NOMO-1 (cell line): Measurements from ENCODE around the gene MACROD2.

Experiments used
- DNase-seq, 2 experiments: peaks; one replicate each; lab custom pipeline; 2025; ENCODE audit not compliant: unreplicated experiment in 2 of 2; lab: John Stamatoyannopoulos, UW

Gene MACROD2

DNA sequence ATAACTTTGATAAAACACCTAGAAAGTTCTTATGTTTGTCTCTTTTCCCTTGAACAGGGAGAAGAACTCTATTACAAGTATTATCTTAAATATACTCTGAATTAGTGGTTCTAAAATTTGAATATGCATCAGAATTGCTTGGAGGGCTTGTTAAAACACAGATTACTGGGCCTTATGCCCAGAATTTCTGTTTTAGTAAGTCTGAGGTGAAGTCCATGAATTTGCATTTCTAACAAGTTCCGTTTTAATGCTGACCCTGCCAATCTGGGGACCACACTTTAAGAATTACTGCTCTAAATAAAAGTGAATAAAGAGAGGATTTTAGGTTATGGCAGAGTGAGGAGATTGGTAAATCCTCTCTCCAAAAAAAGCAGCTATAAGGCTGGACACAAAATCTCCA, 510.2 kb downstream of the MACROD2 start:
- DNase-seq, result no peak

DNA sequence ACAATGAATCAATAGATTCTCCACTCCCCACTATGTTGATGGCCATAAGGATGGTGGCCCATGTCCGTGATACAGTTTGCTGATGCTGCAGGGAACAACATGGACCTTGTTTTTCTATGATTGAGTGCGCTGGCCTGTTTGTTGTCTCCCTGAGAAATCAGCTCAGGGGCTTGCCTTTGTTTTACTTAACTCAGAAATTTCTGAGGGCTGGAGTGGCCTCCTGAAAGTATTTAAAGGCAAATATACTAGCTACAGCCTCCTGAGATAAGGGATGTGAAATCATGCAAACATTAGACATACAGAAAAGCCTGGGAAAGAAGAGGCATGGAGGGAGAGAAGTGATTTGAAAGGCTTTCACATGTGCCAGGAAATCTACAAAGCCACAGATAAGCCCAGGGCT, 512.4 kb downstream of the MACROD2 start:
- no peak for DNase-seq

DNA sequence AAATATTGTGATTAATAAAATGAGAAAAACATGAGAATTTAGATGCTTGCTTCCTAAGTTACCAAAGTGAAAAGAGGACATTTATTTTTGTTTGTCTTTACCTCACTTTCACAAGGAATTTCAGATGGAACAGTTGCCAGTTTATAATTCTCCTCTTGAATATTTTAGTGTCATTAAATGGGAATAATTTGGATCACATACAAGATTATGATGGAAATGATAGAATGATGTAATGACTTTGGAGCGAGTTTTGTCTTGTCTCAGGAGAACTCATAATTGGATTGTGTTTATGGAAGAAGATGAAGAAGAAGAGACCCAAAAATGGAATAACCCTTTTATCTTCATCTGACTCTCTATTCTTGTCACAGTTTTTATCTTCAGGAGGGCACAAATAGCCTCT, 515.0 kb downstream of the MACROD2 start:
- no peak for DNase-seq

DNA sequence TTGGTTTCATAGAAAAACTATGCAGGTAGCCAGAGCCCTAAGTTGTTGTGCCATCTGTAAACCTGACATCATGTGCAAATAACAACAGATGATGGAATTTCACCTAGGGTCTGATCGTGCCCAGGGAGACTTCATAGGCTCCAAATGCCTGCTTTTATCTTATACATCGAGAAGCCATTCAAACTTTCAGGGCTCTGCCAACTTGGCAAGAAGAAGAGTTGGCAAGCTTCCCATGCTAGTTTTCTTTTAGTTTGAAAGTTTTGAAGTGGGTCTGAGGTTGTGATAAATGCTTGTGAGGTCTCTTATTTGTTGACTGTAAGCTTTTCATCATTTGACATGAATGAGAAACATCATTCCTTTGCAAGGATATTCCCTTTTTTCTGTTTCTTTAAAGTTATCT, 517.5 kb downstream of the MACROD2 start:
- DNase-seq, result no peak

DNA sequence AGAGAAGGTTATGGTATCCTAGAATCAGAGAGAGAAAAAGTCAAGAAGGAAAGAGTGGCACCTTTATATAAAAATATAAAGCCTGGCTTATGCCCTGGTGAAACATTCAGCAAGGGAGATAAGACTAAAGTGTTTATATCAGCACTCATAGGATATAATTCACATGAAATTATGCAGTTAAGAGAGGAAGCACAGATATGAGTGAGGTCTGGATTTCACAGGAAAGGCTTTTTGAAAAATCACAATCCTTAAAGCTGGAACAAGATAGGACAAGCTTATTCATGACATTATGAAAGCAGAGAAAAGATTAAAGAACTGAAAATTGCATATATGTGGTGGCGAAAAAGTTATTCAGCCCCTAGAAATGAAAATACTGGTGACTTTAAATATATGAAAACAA, 523.3 kb downstream of the MACROD2 start:
- DNase-seq, result no peak

DNA sequence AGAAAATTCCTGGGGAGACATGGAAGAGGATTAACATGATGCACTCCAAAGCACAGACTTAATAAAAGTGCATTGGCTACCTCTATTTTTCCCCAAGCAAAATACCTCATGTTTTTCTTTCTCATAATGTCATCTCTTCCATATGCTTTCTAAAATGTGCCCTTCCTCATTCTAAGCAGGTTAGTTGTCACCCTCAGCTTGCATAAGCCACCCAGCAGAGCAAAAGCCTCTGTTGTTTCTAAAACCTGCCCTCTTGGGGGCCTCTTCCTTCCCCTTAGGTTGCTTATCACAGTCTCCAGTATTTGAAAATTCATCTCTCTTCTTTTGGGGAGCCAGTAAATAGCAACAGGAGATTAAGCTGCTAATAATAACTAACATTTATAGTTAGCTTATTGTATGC, 525.7 kb downstream of the MACROD2 start:
- DNase-seq, result peak in 1 of 2 experiments; percentile 3

DNA sequence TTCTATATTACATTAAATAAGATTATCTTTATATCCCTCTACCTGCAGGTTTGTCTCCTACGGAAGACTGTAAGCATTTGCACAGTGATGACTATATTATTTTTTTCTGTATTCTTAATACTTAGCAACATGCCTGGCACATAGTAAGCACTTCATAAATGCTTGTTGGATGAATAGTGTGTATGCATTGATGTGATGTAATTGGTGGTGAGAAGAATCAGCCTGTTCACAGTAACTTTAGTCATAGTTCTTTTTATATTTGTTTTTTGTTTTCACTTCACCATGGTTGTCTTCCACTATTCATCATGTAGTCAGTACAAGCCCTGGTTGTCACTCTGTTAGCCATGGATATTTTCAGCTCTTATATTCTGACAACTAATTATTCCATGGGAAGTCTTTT, 526.1 kb downstream of the MACROD2 start:
- DNase-seq, result no peak

DNA sequence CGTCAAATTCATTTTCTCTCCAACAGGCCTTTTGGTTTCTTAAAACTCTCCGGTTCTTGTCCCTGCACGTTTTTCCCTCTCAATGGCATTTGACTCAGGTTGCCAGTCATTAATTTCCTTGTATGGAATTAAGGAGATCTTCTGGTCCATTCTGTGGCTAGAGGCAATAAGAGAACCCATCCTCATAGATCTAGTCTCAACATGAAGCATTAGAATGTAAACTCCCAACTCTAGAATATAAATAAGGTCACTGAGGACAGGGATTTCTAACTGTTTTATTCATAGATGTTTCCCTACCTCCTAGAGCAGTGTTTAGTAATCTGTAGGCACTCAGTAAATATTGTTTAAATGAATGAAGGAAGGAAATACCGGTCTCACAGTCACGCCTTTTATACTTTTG, 527.3 kb downstream of the MACROD2 start:
- no peak for DNase-seq

DNA sequence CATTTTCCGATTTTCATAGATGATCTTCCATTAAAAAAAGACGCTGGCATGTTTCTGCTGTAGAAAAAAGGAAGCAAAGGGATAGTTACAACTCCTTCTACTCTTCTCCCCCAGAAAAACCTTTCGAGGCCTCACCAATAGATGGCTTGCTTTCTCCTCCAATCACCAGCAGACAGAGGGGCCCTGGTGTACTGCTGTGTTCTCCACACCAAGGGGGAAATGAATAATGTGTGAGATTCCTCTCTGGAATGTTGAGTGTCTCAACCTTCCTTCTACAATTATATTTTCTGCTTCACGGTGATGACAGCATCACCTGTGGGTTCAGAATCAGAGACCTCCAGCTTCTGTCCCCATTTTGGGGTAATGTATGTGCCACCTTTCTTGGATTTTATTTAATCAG, 527.8 kb downstream of the MACROD2 start:
- no peak for DNase-seq

DNA sequence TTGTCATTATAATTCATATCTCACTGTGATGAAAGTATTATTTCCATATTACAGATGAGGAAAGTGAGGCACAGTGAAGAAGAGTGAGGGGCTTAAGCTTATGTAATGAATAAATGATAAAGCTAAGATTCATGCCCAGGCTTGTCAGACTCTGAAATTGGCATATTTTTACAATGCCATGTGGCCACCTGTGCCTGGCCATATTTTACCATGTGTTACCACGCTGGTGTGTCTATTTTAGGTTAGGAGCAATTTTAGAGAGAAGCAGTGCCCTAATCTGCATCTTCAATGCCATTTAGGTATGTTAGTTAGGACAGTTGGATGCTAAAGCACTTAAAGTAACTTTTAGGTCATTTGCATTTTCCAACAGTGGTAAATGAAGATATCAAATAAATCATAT, 530.1 kb downstream of the MACROD2 start:
- no peak for DNase-seq

DNA sequence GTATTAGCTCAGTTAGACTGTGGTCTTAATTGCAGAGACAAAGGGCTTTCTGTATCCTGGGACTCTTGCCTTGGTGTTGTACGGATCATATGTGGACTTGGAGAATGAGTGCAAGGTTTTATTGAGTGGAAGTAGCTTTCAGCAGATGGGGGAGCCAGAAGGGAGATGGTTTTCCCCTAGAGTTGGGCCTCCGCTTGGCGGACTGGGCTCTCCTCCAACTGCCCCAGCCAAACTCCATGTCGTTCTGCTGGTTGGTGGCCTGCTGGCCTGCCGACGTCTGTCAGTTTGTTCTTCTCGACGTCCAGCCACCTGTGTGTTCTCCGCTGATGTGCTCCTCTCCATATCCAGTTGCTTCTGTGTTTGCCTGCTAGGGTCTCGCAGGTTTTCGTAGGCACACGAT, 531.6 kb downstream of the MACROD2 start:
- DNase-seq, result no peak

DNA sequence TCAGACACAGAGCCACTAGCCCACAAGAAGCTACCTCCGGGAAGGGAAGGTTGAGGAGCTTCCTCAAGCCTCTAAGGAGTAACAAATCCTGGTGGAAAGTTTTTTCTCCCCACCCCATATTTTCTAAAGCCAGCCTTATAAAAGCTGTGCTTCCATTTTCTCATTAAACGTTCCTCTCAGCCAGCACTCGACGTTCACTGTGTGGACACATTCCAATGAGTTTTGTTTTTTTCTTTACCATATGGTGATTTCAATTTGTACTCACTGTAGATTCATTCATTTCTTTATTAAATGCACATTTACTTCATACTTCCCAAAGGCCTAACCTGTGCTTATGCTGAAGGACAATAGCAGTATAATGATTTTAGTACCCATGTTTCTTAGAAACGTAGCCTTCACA, 536.5 kb downstream of the MACROD2 start:
- DNase-seq, result no peak

DNA sequence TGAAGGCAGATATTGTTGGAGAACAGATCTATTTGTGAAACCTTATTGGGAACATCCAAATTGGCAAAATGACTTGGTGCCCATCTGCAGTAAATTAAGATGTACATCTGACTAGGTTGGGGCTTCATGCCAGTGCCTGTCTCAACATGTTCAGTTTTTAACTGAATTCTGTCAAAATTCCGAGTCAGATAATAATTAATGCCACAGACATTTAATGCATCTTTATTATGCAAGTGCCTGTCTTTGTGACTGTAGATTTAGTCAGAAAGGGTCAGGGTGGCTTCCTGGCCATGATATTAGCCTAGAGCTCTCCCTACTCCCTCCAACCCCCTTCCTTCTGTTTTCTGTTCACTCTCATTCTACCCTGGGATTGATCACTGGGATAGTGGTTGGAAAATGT, 541.4 kb downstream of the MACROD2 start:
- DNase-seq, result no peak

DNA sequence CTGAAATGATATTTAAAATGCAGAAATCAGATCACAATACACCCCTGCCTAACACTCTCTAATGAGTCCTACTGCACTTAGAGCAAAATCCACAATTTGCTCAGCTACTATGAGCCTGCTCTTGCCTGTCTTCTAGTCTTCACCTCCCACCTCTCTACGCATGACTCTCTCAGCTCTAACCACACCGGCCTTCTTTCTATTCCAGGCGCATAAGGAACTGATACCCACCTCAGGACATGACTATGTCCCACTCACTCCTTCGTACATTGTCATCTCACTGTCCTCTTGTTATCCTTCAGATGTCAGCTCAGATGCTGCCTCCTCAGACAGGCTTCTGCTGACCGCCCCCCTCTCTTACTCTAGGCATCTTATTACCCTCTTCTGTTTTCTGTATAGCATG, 543.1 kb downstream of the MACROD2 start:
- DNase-seq, result no peak

DNA sequence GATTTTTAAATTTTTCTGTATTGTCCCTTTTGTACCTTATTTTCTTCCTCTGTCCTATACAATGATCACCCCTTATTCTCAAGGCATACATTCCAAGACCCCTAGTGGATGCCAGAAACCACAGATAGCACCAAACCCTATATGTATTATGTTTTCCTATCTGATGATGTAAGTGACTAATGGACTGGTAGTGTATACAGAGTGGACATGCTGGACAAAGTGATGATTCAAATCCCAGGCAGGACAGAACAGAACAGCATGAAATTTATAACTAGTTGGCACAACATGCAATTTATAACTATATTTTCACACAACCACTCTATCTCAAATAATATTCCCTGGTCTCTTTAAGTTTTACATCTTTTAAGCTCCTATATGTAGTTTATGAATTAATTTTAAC, 547.7 kb downstream of the MACROD2 start:
- no peak for DNase-seq

DNA sequence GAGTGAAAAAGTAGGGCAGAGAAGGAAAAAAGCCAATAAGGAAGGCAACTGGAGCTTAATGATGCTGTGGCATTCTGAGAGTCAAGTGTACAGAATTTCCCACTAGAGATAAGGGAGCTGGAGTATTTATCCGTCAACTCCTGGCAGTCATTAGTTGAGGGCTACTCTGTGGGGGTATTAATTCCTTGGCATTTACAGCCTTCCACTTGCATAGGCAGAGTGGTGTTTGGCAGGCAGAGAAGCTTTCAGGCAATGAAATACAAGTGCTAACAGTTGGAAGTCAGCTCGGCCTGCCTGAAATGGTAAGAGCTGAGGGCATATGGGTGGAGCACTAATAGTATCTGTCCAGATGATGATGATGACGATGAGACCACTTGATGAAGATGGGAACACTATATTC, 549.4 kb downstream of the MACROD2 start:
- DNase-seq, result no peak

DNA sequence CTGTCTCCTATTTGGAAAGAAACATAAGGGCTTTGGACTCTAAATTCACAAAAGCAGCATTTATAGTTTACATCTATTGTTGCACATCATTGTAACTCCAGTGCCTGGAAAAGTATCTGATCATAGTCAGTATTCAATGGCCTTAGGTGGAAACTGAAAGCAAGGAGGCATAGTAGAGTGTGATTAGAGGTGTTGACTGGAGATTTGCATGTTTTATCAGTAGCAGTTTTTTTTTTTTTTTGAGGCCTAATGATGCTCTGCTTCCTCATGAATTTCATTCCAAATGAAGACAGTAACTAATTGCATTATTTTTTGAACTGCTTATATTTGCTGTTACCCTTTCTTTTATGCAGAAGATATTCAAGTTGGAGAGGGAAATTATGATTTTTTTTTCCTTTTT, 555.3 kb downstream of the MACROD2 start:
- no peak for DNase-seq

DNA sequence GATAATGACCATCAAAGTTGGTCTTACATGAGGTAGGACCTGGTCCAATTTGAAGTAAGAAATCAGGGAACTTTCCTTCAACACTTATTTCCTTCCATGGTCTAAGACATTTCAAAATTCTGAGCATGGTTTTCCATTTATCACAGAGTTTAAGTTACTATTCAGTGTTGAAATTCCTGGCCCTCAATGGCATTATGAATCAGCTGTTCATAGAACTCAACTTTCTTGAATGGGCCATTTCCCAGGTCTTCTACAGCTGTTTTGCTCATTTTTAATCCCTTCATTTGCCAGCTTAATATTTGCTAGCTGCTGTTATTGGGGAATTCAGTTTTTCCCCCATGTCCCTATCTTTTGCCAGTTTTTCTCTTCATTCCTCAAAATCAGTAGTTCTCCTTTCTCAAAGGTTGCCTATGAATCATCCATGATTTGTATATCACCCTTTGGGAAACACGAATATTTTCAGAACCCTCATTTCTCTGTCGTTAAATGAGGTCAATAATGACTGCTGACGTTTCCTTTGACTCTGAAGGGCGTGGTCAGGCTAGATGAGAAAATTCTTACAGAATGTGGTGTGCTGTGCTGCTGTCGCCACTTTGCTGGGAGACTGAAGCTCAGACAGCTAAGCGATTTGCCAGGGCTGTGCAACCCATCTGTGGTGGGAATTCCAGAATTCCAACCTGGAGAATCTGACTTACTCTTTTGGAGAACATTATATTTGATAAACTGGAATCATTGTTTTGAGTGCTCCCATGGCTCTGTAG, 558.6 kb downstream of the MACROD2 start:
- DNase-seq, result no peak

DNA sequence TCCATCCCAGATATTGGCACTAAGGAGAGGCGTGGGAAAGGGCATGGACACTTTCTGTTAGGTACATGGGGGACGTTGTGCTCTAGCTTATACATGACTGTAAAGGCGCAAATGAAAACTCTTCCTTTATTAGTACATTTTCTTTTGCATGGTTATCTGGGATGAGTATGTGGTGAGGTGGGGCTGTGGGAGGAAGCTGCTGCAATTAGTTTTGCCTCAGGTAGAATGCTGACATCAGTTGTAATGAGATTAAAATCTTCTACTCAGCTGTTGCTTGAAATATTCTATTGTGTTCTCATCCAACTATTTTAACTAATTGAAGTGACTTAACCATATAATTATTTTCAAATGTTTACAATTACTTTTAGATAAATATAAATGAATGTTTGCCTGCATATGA, 560.4 kb downstream of the MACROD2 start:
- no peak for DNase-seq

DNA sequence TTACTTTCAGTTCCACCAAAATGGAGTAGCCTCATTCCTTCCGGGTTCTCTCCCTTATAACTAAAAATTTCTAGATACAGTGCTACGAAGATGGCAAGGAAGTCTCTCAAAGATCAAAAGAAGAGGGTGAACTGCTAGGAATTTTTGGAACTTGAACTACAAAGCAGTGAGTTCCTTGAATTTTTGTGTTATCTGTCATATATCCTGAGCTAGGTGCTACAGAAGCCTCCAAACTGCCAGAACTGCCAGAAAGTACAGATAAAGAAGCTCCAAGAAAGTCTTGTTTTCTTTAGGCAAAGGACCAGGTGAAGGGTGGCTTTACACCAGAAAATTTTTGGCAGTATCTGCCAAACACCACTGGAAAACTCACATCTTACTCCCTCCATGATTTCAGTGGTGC, 560.9 kb downstream of the MACROD2 start:
- no peak for DNase-seq

DNA sequence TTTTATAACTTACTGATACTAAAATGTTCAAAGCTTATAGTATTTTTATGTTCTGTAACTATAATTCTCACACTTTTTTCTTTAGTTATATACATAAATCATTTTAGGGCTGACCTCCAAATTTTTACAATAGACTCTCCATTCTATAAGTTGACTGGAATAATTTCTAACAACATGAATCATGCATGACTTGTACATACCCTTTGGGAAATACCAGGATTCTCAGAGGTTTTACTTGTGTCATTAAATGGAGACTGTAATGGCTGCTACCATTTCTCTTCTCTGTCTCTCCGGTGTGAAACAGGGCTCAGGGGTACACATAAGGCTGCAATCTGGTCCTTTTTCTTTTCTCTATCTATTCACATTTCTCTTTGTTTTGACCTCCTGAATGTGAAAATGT, 564.3 kb downstream of the MACROD2 start:
- no peak for DNase-seq

DNA sequence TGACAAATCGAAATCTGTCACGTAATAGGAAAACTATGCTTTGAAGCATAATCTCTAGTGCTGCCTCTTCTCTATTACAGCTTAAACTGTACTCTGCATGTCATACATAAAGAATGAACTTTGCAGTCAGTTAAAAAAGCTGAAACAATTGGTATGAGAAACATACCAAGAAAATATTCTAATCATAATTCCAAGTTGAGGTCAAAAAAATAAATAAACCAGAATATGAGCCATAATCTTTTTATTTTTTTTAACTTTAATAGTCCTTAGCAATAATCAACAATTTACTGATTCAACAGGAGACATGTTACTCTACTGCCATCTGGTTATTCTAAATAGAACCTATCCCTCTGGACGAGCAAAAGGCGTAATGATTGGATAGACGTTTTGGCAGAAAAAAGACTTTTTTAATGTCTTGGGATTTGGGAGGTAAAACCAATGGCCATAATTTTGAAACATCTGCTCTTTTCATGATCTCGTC, 566.5 kb downstream of the MACROD2 start:
- DNase-seq, result no peak

DNA sequence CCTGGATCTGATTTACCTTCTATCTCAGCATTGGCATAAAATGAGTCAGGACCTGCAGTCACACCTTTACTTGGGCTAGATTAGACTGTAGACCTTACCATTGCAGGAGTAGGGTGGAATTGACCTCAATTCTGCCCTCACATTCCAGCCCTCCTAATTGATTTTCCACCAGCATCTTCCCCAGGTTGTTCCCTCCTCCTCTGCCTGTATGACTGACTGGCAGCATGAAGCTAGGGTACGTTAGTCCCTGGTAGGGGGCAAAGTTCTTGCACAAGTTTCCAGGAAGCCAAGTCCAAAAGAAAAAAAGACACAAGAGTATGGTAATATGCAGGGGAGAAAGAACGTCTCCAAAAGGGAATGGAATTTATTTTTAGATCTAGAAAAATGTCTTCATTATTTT, 567.7 kb downstream of the MACROD2 start:
- DNase-seq, result no peak
